ENCODE results near the gene KLHL8. TPM values are rescaled to one million over a fixed set of nuclear protein-coding genes. Genes with fewer than 3 reads are reported as not detected.

Gene KLHL8
- polyA plus RNA-seq (2014; cell fraction: cytosol; rRNA removed): 16.4 and 17.5 TPM in 2 replicates
- polyA plus RNA-seq (2014; cell fraction: nucleus; rRNA removed): 3.9 and 4.5 TPM in 2 replicates

- peak; percentile 86 for DNase-seq (ENCODE audit: low spot score)
Observed at GRCh38 chr4:87220094-87220822, at the start of gene KLHL8. Gene KLHL8 (minus strand): TSS chr4:87220618. CDS start chr4:87195539, 25,079 bp downstream.

DNA sequence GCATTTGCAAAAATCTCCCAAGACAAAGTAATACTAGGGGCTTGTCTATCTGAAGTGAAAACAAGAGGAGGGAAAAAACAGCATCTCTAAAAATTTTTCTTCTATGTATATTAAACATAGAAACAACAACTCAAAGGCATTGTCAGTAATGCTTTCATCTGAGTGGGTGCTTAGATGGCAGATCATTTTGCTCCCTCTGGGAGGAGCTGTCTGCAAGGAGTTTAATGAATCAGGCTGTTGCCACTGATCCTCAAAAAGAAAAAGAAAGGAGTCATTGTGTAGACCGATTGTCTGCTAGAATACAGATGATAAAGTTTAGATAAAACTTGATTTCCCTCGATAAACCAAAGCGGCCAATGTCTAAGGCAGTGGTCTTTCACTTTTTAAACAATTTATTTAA lies 49.7 kb upstream of the KLHL8 start:
- DNase-seq (ENCODE audit: low spot score): peak; percentile 56

GRCh38 chr4:87268411-87268810 lies 48.0 kb upstream of the KLHL8 start:
- no peak for DNase-seq (ENCODE audit: low spot score)

GRCh38 chr4:87266986-87267385 lies 46.6 kb upstream of the KLHL8 start:
- peak; percentile 83 for DNase-seq (ENCODE audit: low spot score)

GRCh38 chr4:87262886-87263285 lies 42.5 kb upstream of the KLHL8 start:
- DNase-seq (ENCODE audit: low spot score): no peak

DNA sequence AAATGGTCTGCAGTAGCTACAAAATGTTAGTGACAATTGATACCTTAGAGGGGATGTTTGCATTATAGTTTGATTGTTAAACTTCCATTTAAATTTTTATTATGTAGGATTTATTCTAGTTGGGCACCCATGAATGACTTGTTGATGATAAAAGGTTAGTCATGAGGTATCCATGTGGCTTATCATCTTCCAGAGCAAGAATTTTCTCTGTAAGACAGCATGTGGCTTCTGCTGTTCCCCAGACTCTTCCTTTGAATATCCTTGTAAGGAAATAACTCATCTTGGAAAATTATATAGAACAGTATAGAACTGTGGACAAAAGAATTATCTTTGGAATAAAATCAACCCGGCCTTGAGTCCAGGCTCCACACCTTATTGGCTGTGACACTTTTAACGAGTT lies 40.1 kb upstream of the KLHL8 start:
- DNase-seq (ENCODE audit: low spot score): no peak

GRCh38 chr4:87258677-87259076 lies 38.3 kb upstream of the KLHL8 start:
- no peak for DNase-seq (ENCODE audit: low spot score)

DNA sequence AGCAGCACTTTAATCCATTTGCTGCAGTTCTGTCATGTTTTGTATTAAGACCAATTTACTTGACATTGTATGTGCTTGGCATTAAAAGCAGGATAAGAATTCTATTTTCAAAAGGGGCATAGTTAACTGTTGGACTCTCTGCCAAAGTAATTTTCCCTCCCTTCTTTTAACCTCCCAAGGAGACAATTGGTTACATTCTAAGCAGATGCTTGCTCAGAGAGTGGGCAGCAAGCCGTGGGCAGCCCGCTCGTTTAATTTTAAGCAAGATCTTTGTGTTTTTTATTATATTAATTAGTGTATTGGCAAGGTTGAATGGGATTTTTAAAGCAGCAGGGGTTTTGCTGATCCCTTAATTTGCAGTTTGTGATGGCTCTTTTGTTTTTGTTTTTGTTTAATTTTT lies 37.1 kb upstream of the KLHL8 start:
- DNase-seq (ENCODE audit: low spot score): no peak

- no peak for DNase-seq (ENCODE audit: low spot score)
Observed at GRCh38 chr4:87255755-87256154, 35.3 kb upstream of the KLHL8 start.

GRCh38 chr4:87251106-87251505 lies 30.7 kb upstream of the KLHL8 start:
- no peak for DNase-seq (ENCODE audit: low spot score)

DNA sequence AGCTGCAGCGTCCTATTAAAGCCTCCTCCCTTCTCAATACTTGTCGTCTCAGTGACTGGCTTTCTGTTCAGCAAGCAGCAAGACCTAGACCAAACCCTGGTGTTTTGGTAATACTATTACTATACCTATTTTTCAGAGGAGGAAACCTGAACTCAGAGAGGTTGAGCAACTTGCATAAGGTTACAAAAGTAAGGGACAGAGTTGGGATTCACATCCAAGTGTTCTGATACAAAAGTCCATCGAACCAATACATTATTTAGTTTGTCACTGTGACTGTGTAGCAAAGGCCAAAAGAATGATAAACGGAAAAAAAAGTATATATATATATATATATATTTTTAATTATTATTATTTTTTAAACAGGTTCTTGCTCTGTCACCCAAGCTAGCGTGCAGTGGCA lies 29.9 kb upstream of the KLHL8 start:
- no peak for DNase-seq (ENCODE audit: low spot score)

DNA sequence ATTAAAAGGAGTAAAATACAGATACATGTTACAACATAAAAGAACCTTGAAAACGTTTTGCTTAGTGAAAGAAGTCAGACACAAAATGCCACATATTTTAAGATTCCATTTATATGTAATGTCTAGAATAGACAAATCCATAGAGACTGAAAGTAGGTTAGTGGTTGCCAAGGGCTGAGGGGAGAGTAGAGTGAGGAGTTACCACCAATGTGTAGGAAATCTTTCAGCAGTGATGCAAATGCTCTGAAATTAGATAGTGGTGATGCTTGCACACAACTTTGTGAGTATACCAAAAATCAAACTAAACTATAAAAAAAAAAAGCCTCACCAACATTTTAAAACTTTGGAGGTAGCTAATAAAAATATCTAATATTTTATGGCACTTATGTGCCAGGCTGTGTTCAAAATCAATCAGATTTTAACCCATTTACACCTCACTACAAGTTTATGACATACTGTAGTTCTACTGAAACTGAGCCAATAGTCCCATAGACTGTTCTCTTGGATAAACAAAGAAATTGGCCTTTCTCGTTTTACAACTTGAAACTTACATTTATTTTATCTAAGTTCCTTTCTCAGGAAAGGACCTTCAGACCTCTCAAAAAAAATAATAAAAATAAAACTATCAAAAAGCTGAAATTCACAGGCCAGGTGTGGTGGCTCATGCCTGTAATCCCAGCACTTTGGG lies 29.1 kb upstream of the KLHL8 start:
- DNase-seq (ENCODE audit: low spot score): no peak

- DNase-seq (ENCODE audit: low spot score): no peak
Observed at GRCh38 chr4:87243426-87244053, 23.1 kb upstream of the KLHL8 start.

DNA sequence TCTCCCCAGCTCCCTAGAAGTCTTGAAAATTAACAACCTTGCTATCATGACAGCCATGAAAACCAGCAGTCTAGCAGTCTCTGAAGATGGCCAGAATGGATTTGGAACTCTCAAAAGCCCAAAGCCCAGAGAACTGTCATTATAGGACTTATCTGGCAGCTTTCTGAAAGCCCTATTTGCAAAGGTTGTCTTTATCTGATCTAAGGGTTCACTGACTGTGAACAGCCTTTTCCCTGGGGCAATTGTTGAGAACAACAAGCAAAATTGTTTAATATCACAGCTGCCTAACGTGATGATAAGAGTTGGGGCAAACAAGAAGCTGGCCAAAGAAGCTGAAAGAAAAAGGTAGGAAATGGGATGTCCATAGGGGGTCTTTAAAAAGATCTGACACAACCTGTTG lies 20.9 kb upstream of the KLHL8 start:
- DNase-seq (ENCODE audit: low spot score): peak; percentile 77

GRCh38 chr4:87240341-87240740 lies 19.9 kb upstream of the KLHL8 start:
- no peak for DNase-seq (ENCODE audit: low spot score)

DNA sequence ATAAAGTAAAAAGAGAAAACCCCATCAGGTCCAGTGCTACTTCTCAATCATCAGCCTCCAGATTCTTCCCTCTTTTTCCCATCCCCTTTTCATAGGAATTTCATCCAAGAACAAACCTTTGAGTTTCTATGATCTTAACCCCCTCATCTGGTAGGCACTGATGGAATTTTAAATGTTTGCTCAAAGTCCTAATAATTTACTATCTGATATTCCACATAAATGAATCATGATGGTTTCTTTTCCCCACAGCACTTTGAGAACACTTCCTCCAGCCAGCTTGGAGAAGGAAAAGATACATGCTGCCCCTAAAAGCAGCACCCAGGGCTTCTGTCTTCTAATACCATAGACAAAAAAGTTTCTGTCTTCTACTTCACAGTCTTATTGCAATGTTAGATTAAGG lies 19.4 kb upstream of the KLHL8 start:
- no peak for DNase-seq (ENCODE audit: low spot score)

GRCh38 chr4:87239194-87239593 lies 18.8 kb upstream of the KLHL8 start:
- DNase-seq (ENCODE audit: low spot score): no peak

DNA sequence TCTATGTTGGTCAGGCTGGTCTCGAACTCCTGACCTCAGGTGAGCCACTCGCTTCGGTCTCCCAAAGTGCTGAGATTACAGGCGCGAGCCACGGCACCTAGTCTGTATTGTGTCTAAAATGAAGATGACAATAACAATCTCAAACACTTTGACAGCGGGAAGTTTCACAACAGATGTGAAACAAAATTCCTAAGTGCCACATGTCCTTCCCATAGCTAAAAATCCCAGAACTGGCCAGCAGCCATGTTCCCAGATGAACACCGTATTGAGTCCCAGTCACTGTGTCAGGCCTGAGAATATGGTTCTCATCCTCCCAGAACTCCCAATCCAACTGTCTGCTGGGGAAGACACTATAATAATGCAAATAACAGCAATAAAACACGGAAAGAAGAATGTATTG lies 16.4 kb upstream of the KLHL8 start:
- no peak for DNase-seq (ENCODE audit: low spot score)

- DNase-seq (ENCODE audit: low spot score): no peak
Observed at GRCh38 chr4:87235020-87235671, 14.7 kb upstream of the KLHL8 start.

GRCh38 chr4:87232216-87232615 lies 11.8 kb upstream of the KLHL8 start:
- DNase-seq (ENCODE audit: low spot score): no peak

- DNase-seq (ENCODE audit: low spot score): no peak
Observed at GRCh38 chr4:87230806-87231205, 10.4 kb upstream of the KLHL8 start.

DNA sequence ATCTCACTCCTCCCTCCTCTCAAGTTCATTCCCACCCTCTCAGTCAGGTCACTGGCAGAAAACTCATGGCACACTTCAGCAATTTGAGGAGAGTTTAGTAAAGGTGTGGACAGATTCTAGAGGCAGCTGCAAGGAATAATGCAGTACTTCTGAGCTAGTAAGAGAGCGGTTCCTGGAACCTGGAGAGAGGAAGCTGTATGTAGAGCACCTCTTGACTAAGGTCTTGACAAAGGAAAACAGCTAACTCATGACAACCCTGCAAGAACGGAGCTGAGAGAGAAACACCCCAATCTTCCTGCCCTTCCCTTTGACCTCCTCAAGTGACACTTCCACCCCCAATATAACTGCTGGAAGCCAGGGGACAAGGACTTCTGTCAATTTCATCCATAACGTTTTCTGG lies 9.6 kb upstream of the KLHL8 start:
- no peak for DNase-seq (ENCODE audit: low spot score)
